SU-DHL-6 (cell line): Measurements from ENCODE around the gene CCDC187.

Source experiments
- H2AFZ ChIP-seq: fragments of 200-600 bp; sonication (generic); 2 replicates; pipeline ENCODE4 v1.6.1; 2014; ENCODE audit warnings: low read depth, mild to moderate bottlenecking, moderate library complexity, mixed read lengths, antibody characterized with exemption, low read length; ENCODE audit not compliant: severe bottlenecking
- H3F3A ChIP-seq: fragments of 200-600 bp; shearing (Covaris generic); 2 replicates; pipeline ENCODE4 v1.6.0; 2016; ENCODE audit warnings: antibody characterized with exemption, mild to moderate bottlenecking; ENCODE audit not compliant: insufficient read depth
- H3K27ac ChIP-seq: fragments of 200-600 bp; sonication (generic); 2 replicates; pipeline ENCODE4 v1.5.1; 2016; ENCODE audit warnings: low read depth, mild to moderate bottlenecking, low read length, moderate library complexity, mixed read lengths
- H3K27me3 ChIP-seq: fragments of 200-600 bp; sonication (generic), shearing (Covaris generic); 2 replicates; pipeline ENCODE4 v1.6.0; 2014; ENCODE audit warnings: mild to moderate bottlenecking, low read length
- H3K36me3 ChIP-seq: fragments of 200-600 bp; sonication (generic); 2 replicates; pipeline ENCODE4 v1.6.1; 2014; ENCODE audit warnings: mild to moderate bottlenecking, low read length, mixed read lengths
- H3K4me2 ChIP-seq: fragments of 300-600, 200-600 bp; shearing (Covaris generic), sonication (generic); 2 replicates; pipeline ENCODE4 v1.6.0; 2014; ENCODE audit warnings: low read length, low read depth, mild to moderate bottlenecking; ENCODE audit not compliant: poor library complexity, severe bottlenecking
- H3K4me3 ChIP-seq: fragments of 200-600 bp; sonication (generic); 2 replicates; pipeline ENCODE4 v1.5.1; 2014; ENCODE audit warnings: antibody characterized with exemption, low read length, mild to moderate bottlenecking, mixed read lengths; ENCODE audit not compliant: insufficient read depth, poor library complexity, severe bottlenecking
- H3K79me2 ChIP-seq: fragments of 200-600 bp; sonication (generic); 2 replicates; pipeline ENCODE4 v1.6.1; 2014; ENCODE audit warnings: mild to moderate bottlenecking, low read length, moderate library complexity; ENCODE audit not compliant: insufficient read depth
- H3K9ac ChIP-seq: fragments of 200-600 bp; sonication (generic); 2 replicates; pipeline ENCODE4 v1.7.0; 2014; ENCODE audit warnings: mild to moderate bottlenecking, low read length
- H3K9me2 ChIP-seq: fragments of 200-600 bp; sonication (generic); replicated peaks from 2 replicates; pipeline ENCODE4 v1.6.1; 2014; ENCODE audit warnings: low read length; ENCODE audit not compliant: insufficient read depth
- H3K9me3 ChIP-seq: fragments of 200-600 bp; sonication (generic); 2 replicates; pipeline ENCODE4 v1.6.1; 2014; ENCODE audit warnings: low read length, mixed read lengths; ENCODE audit not compliant: insufficient read depth
- H4K20me1 ChIP-seq: fragments of 200-600 bp; sonication (generic); 2 replicates; pipeline ENCODE4 v1.6.1; 2014; ENCODE audit warnings: low read depth, mild to moderate bottlenecking, antibody characterized with exemption, low read length, moderate library complexity, mixed read lengths
- CTCF ChIP-seq: fragments of 200-600 bp; sonication (generic); IDR thresholded peaks from one replicate; pipeline ENCODE4 v1.5.1; 2017; ENCODE audit warnings: antibody characterized with exemption, mild to moderate bottlenecking, low read length, moderate library complexity; ENCODE audit not compliant: insufficient read depth, poor library complexity, severe bottlenecking
- EZH2phosphoT487 ChIP-seq: fragments of 200-600 bp; sonication (generic), shearing (Covaris generic); conservative IDR thresholded peaks from 2 replicates; pipeline ENCODE4 v1.6.1; 2018; ENCODE audit warnings: mild to moderate bottlenecking, antibody characterized with exemption, low read length, moderate library complexity, mixed read lengths

The CCDC187 gene

DNA sequence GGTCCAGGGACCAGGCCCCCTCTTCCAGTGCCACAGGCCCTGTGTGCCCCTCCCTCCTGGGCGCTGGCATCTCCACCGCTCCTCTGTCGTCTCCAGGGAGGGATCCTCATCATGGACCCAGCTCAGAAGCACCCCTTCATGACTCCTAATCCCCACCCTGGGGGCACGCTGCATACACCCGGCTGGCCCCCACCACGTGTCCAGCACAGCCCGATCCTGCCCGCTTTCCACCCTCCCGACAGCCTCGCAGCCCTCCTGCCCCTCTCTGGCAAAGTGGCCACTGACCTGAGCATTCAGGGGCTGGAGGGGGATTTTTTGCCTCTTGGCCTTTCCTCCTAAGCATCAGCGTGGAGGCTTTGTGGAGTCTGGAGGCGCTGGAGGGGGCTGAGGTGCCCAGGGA, 1.4 kb downstream of the CCDC187 start:
- H4K20me1 ChIP-seq = no peaks in the 10 kb centered on the region
- H3K36me3 ChIP-seq = no peaks in the 10 kb centered on the region
- H3K9me2 ChIP-seq = no peaks in the 10 kb centered on the region
- no peaks in the 10 kb centered on the region for H3K27me3 ChIP-seq
- H3K4me3 ChIP-seq = no peak overlapping the region
- H3K79me2 ChIP-seq = no peaks in the 10 kb centered on the region
- TF ChIP-seq EZH2phosphoT487 (no peak), CTCF (no peak)
- H2AFZ ChIP-seq = no peak overlapping the region
- H3K27ac ChIP-seq = no peak overlapping the region
- peaks cover 3% of the 10 kb centered on the region; the same call in 1 of the 2 replicates for H3K9me3 ChIP-seq
- no peak overlapping the region for H3K4me2 ChIP-seq
- no peaks in the 10 kb centered on the region for H3F3A ChIP-seq
- H3K9ac ChIP-seq = no peak overlapping the region

DNA sequence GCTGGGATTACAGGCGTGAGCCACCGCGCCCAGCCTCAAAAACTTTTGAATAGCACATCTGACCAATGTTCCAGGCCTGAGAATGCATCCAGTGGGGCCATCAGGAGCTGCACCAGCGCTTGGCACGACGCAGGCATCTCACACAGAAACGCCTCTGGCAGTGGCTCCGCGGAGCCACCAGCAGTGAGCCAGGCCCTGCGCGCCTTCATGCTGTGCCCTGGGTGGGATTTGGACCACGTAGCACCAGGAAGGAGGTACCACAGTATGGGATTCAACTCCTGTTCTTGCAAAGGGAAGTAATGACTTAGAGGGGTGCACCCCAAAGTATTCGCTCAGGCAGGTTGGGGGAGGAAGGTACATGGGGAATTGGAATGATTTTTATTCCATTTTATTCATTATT, 3.0 kb downstream of the CCDC187 start:
- Histone ChIP-seq H3K36me3 (no peaks in the 10 kb centered on the region), H3K27me3 (no peaks in the 10 kb centered on the region), H3K9me2 (no peaks in the 10 kb centered on the region), H3F3A (no peaks in the 10 kb centered on the region), H3K9me3 (no peaks in the 10 kb centered on the region), H3K4me2 (no peak overlapping the region), H3K79me2 (no peaks in the 10 kb centered on the region), H4K20me1 (no peaks in the 10 kb centered on the region), H2AFZ (no peak overlapping the region), H3K4me3 (no peak overlapping the region), H3K9ac (no peak overlapping the region), H3K27ac (no peak overlapping the region)
- TF ChIP-seq CTCF (no peak), EZH2phosphoT487 (no peak)

DNA sequence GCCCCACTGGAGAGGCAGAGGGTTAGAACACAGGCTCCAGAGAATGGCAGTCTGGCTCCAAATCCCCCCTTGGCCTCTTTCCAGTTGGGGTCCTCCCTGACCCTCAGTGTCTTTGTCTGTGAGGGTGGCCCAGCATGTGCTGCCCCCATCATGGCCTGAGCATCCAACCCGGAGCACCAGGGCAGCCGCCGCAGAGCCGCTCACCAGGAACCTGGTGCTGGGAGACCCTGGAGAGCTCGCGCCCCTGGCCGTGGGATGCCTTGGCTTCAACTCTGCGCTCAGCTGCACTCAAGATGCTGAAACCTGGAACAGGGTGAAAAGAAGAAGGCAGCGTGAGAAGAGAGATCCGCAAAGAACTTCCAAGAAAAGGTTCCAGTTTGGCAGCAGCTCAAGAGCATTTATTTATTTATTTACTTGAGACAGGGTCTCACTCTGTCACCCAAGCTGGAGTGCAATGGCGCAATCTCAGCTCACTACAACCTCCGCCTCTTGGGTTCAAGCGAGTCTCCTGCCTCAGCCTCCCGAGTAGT, 3.8 kb downstream of the CCDC187 start:
- Histone ChIP-seq H4K20me1 (no peaks in the 10 kb centered on the region), H3K9ac (no peak overlapping the region), H3F3A (no peaks in the 10 kb centered on the region), H2AFZ (no peak overlapping the region), H3K27me3 (no peaks in the 10 kb centered on the region), H3K9me3 (no peaks in the 10 kb centered on the region), H3K36me3 (no peaks in the 10 kb centered on the region), H3K9me2 (no peaks in the 10 kb centered on the region), H3K4me2 (no peak overlapping the region), H3K79me2 (no peaks in the 10 kb centered on the region), H3K27ac (no peak overlapping the region), H3K4me3 (no peak overlapping the region)
- TF ChIP-seq EZH2phosphoT487 (no peak), CTCF (no peak)

GRCh38 chr9:136299541-136299940, 4.4 kb downstream of the CCDC187 start:
- H3K4me3 ChIP-seq = no peak overlapping the region
- TF ChIP-seq EZH2phosphoT487 (no peak), CTCF (no peak)
- no peak overlapping the region for H2AFZ ChIP-seq
- H3K4me2 ChIP-seq = no peak overlapping the region
- H3K27me3 ChIP-seq = no peaks in the 10 kb centered on the region
- H3K9me3 ChIP-seq = no peaks in the 10 kb centered on the region
- H3K9me2 ChIP-seq = no peaks in the 10 kb centered on the region
- no peak overlapping the region for H3K27ac ChIP-seq
- H3K36me3 ChIP-seq = no peaks in the 10 kb centered on the region
- no peak overlapping the region for H3K9ac ChIP-seq
- H3K79me2 ChIP-seq = no peaks in the 10 kb centered on the region
- no peaks in the 10 kb centered on the region for H4K20me1 ChIP-seq
- H3F3A ChIP-seq = no peaks in the 10 kb centered on the region
